ENCODE measurements around the gene CCDC33.

GRCh38 chr15:74196175-74196574, 40.0 kb upstream of the CCDC33 start:
- TF ChIP-seq, protein P1, sequence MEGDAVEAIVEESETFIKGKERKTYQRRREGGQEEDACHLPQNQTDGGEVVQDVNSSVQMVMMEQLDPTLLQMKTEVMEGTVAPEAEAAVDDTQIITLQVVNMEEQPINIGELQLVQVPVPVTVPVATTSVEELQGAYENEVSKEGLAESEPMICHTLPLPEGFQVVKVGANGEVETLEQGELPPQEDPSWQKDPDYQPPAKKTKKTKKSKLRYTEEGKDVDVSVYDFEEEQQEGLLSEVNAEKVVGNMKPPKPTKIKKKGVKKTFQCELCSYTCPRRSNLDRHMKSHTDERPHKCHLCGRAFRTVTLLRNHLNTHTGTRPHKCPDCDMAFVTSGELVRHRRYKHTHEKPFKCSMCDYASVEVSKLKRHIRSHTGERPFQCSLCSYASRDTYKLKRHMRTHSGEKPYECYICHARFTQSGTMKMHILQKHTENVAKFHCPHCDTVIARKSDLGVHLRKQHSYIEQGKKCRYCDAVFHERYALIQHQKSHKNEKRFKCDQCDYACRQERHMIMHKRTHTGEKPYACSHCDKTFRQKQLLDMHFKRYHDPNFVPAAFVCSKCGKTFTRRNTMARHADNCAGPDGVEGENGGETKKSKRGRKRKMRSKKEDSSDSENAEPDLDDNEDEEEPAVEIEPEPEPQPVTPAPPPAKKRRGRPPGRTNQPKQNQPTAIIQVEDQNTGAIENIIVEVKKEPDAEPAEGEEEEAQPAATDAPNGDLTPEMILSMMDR (IDR thresholded peaks at IDR 0.05; ENCODE audit: low read depth, low read length), result no peak
- TF ChIP-seq EZH2phosphoT487 (IDR thresholded peaks at IDR 0.05; ENCODE audit: low read depth), result no peak

All from OCI-LY3 (cell line).